IMR-90 (cell line): Measurements from ENCODE around the gene NSUN6.
"Not testable (repeated sequence)": the region's sequence is repeated elsewhere in the genome, so short reads cannot be mapped to it uniquely, and the experiment has no call there.

ENCODE experiments used
- BHLHE40 ChIP-seq: fragments of 150-350 bp; IDR thresholded peaks from 2 replicates; pipeline ENCODE4 v1.6.1; 2016; ENCODE audit warnings: mild to moderate bottlenecking, low read depth, low read length
- CEBPB ChIP-seq: IDR thresholded peaks from 2 replicates; pipeline ENCODE4 v1.6.1; 2012; ENCODE audit warnings: low read depth, low read length, improper control_type of control experiment
- CTCF ChIP-seq: conservative IDR thresholded peaks from 2 replicates; pipeline ENCODE4 v1.5.1; 2012; ENCODE audit warnings: mild to moderate bottlenecking, low read depth, low read length, improper control_type of control experiment
- ELK1 ChIP-seq: fragments of 150-350 bp; IDR thresholded peaks from 2 replicates; pipeline ENCODE4 v1.6.1; 2016; ENCODE audit warnings: low read depth, mild to moderate bottlenecking, low read length, moderate library complexity, borderline replicate concordance
- MAZ ChIP-seq: IDR thresholded peaks from 2 replicates; pipeline ENCODE4 v1.6.1; 2012; ENCODE audit warnings: low read depth, mild to moderate bottlenecking, low read length, improper control_type of control experiment, moderate library complexity, borderline replicate concordance
- MXI1 ChIP-seq: IDR thresholded peaks from 2 replicates; pipeline ENCODE4 v1.6.1; 2012; ENCODE audit warnings: low read depth, mild to moderate bottlenecking, low read length, moderate library complexity, borderline replicate concordance
- NFE2L2 ChIP-seq: fragments of 150-350 bp; IDR thresholded peaks from 2 replicates; pipeline ENCODE4 v1.6.1; 2016; ENCODE audit warnings: low read depth, mild to moderate bottlenecking, low read length
- POLR2A ChIP-seq: IDR thresholded peaks from 2 replicates; pipeline ENCODE4 v1.6.1; 2012; ENCODE audit warnings: mild to moderate bottlenecking, low read depth, low read length
- RAD21 ChIP-seq: IDR thresholded peaks from 2 replicates; pipeline ENCODE4 v1.6.1; 2012; ENCODE audit warnings: low read length, improper control_type of control experiment
- RCOR1 ChIP-seq: IDR thresholded peaks from 2 replicates; pipeline ENCODE4 v1.6.1; 2012; ENCODE audit warnings: mild to moderate bottlenecking, low read length, improper control_type of control experiment; ENCODE audit not compliant: insufficient replicate concordance
- SMC3 ChIP-seq: fragments of 150-350 bp; IDR thresholded peaks from 2 replicates; pipeline ENCODE4 v1.6.1; 2016; ENCODE audit warnings: low read depth, mild to moderate bottlenecking, antibody characterized with exemption, low read length, moderate library complexity
- USF2 ChIP-seq: fragments of 150-350 bp; IDR thresholded peaks from 2 replicates; pipeline ENCODE4 v1.6.1; 2017; ENCODE audit warnings: mild to moderate bottlenecking, antibody characterized with exemption, low read length, low read depth

- not testable (repeated sequence) for TF ChIP-seq POLR2A, CTCF, ELK1, NFE2L2, BHLHE40, MAZ, CEBPB, USF2, MXI1, RCOR1, SMC3, RAD21
These were observed 64.8 kb downstream of the NSUN6 start for GRCh38 chr10:18586637-18587036.
